OCI-M1 (cell line): ENCODE measurements around the gene TRDN.

ENCODE experiments used
- DNase-seq: peaks from one replicate; lab custom pipeline; 2025; lab: John Stamatoyannopoulos, UW

The TRDN gene, protein sequence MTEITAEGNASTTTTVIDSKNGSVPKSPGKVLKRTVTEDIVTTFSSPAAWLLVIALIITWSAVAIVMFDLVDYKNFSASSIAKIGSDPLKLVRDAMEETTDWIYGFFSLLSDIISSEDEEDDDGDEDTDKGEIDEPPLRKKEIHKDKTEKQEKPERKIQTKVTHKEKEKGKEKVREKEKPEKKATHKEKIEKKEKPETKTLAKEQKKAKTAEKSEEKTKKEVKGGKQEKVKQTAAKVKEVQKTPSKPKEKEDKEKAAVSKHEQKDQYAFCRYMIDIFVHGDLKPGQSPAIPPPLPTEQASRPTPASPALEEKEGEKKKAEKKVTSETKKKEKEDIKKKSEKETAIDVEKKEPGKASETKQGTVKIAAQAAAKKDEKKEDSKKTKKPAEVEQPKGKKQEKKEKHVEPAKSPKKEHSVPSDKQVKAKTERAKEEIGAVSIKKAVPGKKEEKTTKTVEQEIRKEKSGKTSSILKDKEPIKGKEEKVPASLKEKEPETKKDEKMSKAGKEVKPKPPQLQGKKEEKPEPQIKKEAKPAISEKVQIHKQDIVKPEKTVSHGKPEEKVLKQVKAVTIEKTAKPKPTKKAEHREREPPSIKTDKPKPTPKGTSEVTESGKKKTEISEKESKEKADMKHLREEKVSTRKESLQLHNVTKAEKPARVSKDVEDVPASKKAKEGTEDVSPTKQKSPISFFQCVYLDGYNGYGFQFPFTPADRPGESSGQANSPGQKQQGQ

GRCh38 chr6:123636782-123637181, at the start of gene TRDN:
Gene TRDN (minus strand): TSS chr6:123636950. CDS start chr6:123636775, 175 bp downstream.
- no peak for DNase-seq

- DNase-seq: no peak
Measured at GRCh38 chr6:123681957-123682462, 45.3 kb upstream of the TRDN start.

DNA sequence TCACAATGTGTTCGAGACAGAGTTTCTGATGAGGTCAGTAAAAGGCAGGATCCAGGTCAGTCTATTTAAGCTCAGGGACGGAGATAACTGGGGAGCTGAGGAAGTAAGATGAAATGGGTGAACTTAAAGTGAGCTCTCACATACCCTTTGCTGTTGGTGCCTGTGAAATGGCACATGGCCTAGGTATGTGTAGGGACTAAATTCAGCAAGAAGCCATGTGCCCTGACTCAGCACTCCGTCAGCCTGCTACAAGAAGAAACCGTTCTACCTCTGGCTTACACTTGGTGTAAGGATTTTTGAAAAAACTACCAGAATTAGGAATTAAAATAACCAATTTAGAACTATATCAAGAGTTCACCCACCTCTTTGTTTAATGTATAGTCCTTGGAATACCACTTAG, 41.1 kb upstream of the TRDN start:
- no peak for DNase-seq

DNA sequence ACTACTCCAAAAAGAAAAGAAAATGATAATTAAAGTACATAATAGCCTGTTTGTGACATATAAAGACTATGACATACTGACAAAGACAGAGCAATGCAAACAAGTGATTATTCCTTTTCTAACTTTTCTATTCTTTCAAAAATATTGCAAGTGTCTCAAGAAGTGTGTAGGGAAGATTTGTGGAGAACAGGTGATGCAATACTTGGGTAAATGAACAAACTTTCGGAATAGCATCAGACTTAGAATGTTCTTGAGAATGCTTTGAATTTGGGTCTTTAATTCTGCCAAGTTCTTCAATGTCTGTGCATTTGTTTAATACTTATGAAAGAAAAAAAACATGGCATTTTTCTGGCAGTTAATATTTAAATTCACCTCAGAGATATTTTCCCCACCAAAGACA, 40.0 kb upstream of the TRDN start:
- DNase-seq: no peak

DNA sequence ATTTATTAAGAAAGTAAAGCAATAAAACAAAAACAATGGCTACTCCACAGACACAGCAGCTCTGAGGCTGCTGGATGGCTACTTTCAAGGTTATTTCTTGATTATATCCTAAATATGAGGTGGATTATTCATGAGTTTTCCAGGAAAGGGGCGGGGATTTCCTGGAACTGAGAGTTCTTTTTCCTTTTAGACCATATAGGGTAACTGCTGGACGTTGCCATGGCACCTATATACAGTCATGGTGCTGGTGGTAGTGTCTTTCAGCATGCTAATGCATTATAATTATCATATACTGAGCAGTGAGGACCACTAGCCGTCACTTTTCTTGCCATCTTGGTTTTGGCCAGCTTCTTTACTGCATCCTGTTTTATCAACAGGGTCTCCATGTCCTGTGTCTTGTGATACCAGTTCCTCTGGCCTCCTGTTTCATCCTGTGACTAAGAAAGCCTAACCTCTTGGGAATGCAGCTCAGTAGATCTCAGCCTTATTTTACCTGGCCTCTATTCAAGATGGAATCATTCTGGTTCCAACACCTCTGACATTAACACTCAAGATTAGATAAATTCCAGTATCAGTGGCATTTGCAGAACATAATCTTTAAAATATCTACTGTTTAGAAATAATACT, 32.3 kb upstream of the TRDN start:
- peak; percentile 91 for DNase-seq

DNA sequence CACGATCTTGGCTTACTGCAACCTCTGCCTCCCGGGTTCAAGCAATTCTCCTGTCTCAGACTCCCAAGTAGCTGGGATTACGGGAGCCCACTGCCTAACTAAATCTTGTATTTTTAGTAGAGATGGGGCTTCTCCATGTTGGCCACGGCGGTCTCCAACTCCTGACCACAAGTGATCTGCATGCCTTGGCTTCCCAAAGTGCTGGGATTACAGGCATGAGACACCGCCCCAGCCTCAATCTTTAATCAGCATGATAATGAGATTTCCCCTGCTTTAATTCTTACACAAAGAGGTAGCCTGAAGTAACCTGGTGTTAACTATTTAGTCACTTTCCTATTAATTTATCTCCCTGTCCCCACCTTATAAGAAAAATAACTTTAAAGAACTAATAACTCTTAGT, 31.3 kb upstream of the TRDN start:
- DNase-seq: no peak

- no peak for DNase-seq
Measured at GRCh38 chr6:123663436-123663835, 26.7 kb upstream of the TRDN start.

GRCh38 chr6:123662757-123663156, 26.0 kb upstream of the TRDN start:
- DNase-seq: no peak

DNA sequence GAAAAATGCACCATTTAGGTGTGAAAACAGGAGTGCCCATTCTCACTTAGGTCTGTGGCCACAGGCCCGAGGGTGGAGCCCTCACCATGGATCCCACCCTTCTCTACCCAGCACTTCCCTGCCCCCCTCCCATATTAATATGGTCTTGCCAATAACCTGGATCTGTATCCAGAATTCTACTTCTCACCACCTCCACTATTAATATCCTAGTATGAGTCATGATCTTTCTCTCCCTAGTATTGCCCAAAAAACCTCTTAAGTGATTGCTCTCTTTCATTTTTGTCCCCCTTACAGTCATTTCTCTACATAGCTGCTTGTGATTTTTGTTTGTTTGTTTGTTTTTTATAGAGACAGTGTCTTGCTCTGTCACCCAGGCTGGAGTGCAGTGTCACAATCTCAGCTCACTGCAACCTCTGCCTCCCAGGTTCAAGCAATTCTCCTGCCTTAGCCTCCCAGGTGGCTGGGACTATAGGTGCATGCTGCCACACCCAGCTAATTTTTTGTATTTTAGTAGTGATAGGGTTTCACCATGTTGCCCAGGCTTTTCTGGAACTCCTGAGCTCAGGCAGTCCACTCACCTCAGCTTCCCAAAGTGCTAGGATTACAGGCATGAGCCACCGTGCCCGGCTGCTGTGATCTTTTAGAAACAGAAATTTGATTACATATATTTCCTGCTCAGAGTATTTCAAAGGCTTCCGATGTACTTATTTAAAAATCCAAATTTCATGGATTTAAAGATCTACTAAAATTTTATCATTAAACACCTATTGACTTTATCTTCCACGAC, 24.5 kb upstream of the TRDN start:
- DNase-seq: no peak

DNA sequence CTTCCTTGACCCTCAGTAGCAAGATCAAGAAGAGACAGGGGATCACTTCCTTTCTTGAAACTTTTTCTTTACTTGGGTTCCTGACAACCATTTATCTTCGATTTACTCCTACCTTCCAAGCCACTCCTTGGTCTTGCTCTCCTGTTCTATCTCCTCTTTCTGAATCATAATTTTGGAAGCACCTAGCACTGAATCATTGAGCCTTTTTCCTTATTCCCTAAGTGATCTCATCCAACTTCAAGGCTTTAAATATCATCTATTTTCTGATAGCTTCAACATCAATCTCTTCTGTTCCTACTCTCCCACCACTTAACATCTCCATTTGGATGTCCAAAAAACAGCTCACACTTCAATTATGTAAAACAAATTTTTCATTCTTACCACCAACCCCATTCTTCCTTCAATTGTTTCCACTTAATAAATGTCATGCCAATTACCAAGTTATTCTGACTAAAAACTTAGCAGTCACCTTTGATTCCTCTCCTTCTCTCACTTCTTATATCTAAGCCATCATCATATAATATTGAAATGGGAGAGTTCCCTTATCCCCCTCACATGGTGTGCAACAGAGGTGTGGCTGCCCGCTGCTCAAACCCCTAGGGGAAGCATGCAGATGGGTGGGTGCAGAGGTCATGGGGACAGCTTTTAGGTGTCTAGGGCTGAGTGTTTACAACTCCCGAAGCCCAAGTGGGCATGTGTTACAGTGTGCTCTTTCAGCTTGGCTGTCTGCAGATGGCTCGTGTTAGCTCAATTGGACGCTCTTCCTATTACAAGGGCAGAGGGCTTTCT, 23.4 kb upstream of the TRDN start:
- DNase-seq: no peak

GRCh38 chr6:123658848-123659247, 22.1 kb upstream of the TRDN start:
- no peak for DNase-seq

DNA sequence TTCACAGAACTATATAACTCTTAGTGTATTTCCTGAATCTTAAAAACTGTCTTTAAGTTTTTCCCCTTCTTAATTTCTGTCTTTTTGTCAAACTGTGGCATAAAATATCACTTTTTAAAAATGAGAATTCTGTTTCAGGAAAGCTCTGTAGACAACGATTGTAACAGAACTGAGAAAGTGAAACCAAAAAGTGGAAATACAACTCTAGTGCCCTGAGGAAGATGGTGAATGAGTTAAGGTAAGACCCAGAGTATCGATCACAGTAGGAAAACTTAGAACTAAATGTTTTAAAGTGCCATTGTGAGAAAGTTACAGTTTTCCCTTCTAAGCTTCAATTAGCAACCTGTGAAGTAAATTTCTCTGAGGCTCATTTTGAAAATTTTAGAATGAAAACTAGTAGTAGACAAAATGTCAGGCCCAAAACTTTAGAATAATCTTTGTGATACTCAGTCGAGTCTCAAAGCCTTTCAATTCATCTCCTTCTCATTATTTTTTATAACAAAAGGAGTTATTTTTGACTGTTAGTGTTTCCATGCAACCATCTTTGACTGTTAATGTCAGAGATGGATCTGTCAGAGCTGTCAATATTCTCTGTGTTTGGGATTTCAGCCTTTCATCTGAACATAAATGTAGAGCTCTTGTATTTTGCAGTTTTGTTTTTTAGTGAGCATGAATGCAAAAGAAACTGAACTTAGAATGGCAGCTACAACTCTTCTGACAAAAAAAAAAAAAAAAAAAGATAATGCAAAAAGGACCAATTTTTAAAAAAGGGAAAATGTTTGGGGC, 19.0 kb upstream of the TRDN start:
- peak; percentile 86 for DNase-seq

GRCh38 chr6:123648723-123649122, 12.0 kb upstream of the TRDN start:
- no peak for DNase-seq

- no peak for DNase-seq
Measured at GRCh38 chr6:123648020-123648580, 11.3 kb upstream of the TRDN start.

- DNase-seq: no peak
Measured at GRCh38 chr6:123641497-123641896, 4.7 kb upstream of the TRDN start.

GRCh38 chr6:123640567-123641187, 3.9 kb upstream of the TRDN start:
- no peak for DNase-seq

GRCh38 chr6:123638865-123639264, 2.1 kb upstream of the TRDN start:
- no peak for DNase-seq

DNA sequence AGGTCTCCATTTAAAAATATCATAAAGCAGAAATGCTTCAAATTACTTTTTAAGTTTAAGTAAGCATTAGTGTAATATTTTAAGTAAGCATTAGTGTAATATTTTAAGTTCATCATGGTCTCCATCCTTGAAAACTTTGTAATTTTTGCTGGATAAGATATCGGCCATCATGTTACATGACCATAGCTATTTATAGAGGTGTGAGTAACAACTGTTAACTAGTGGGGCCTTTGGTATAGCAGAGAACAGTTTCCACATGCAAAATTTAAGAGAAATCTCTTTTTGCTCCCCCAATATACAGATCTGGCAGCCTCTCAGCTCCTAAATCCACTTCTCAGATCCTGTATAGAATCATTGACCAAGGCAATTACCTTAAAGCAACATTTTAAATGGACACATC, 468 bp downstream of the TRDN start:
- DNase-seq: no peak

GRCh38 chr6:123635567-123635966, 1.2 kb downstream of the TRDN start:
- no peak for DNase-seq

- no peak for DNase-seq
Measured at GRCh38 chr6:123635144-123635543, 1.6 kb downstream of the TRDN start.
